Transverse colon (tissue), 4 donors: ENCODE measurements around the gene BTBD1. TPM values are rescaled to one million over a fixed set of nuclear protein-coding genes. Genes with fewer than 3 reads are reported as not detected.

Experiments
- DNase-seq: peaks from one replicate; pipeline ENCODE4 v3.0.0-alpha.2; 2019
- H3K27ac ChIP-seq, 4 donors: fragments of 200-600 bp; sonication (generic); 2 replicates each; pipeline ENCODE4 v1.5.1; 2016 to 2018; ENCODE audit warnings: inconsistent platforms in 4 of 4
- H3K27me3 ChIP-seq: fragments of 200-600 bp; sonication (generic); 2 replicates; pipeline ENCODE4 v1.5.1; 2017; ENCODE audit warnings: inconsistent platforms
- H3K36me3 ChIP-seq, 4 donors: fragments of 200-600 bp; sonication (generic); 2 replicates each; pipeline ENCODE4 v1.5.1; 2017 to 2019; ENCODE audit warnings: inconsistent platforms in 4 of 4
- H3K4me1 ChIP-seq, 4 donors: fragments of 200-600 bp; sonication (generic); 2 replicates each; pipeline ENCODE4 v1.5.1; 2017 to 2020; ENCODE audit warnings: inconsistent platforms in 4 of 4
- H3K4me3 ChIP-seq, 4 donors: fragments of 200-600 bp; sonication (generic); 1 replicate in 1 of 4; 2 replicates in 3 of 4; pipeline versions ENCODE4 v1.5.1 to v1.6.1; 2017 to 2019; ENCODE audit warnings: inconsistent platforms in 4 of 4
- H3K9me3 ChIP-seq, 2 donors: fragments of 200-600 bp; sonication (generic); 2 replicates each; pipeline ENCODE4 v1.5.1; 2017 to 2019; ENCODE audit warnings: inconsistent platforms in 2 of 2
- EP300 ChIP-seq: sonication (generic); formaldehyde crosslinking; IDR thresholded peaks from one replicate; pipeline ENCODE4 v1.6.1; 2017; ENCODE audit warnings: antibody characterized with exemption, low read depth
- POLR2A ChIP-seq: fragments of 450-650 bp; IDR thresholded peaks from one replicate; pipeline ENCODE4 v1.6.1; 2016; ENCODE audit warnings: antibody characterized with exemption, mild to moderate bottlenecking, moderate library complexity
- POLR2AphosphoS5 ChIP-seq, 3 donors: sonication (generic); formaldehyde crosslinking; IDR thresholded peaks; one replicate each; pipeline ENCODE4 v1.6.1; 2016; ENCODE audit warnings: antibody characterized with exemption in 3 of 3
- WGBS, 2 donors: methylation state at CpG; one replicate each; pipeline ENCODE4 v1.1.5; 2018; ENCODE audit warnings: low coverage in 1 of 2; 5-methylcytosine and 5-hydroxymethylcytosine counted together
- in situ Hi-C, 4 donors: fragments of 200-750 bp; cut with MboI; loops; one replicate each; pipeline versions ENCODE4 v1.15.0 to v1.15.1; 2017; ENCODE audit warnings: low sequenced_read_pairs in 3 of 4, low pct_ligation_motif_present in 1 of 4, low pct_unique_long_range_greater_than_20kb in 1 of 4
- intact Hi-C: fragments of 100-400 bp; cut with DNase I; formaldehyde crosslinking; loops from one replicate; pipeline ENCODE4 v1.15.1; 2023; ENCODE audit warnings: low total_unique reads
- total RNA-seq, 4 donors: library from RNA; depleted of rRNA; stranded (reverse); fragments of >200 nt; gene quantifications; one replicate each; pipeline ENCODE4 v1.1.0, GENCODE V29; 2016
- TF ChIP-seq, protein P1 (sequence below), 5 experiments: fragments of 200-600 bp in 3 of 5; fragments of 450-650 bp in 2 of 5; sonication (generic) in 3 of 5; IDR thresholded peaks; 1 replicate in 2 of 5; 2 replicates in 3 of 5; pipeline ENCODE4 v1.5.1; 2016 to 2017; ENCODE audit warnings: antibody characterized with exemption in 5 of 5, inconsistent platforms in 3 of 5, mild to moderate bottlenecking in 2 of 5, moderate library complexity in 1 of 5

The BTBD1 gene
- total RNA-seq, 4 donors from 2014 or later: 65.7 to 96.1 (median 74.1) TPM

DNA sequence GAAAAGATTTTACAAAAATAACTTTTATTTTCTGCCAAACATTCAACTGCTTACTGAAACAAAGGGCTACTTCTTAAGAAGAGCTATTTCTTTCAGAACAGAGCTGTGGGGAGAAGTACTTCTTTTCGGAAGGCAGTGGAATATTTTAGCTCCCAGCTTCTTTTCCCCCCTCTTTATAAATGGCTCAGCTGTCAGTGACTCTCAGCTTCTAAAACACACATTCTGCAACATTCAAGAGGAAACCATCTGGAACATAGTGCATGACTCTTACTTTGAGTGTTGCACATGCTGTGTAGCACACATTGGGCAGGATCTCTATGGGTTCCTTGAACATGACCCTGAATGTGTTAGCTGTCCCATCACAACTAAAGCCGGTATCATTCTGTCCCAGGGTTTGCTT, 48.6 kb downstream of the BTBD1 start:
- 78 to 85% methylated on average over 2 of the region's 2 CpGs for WGBS, 2 donors

DNA sequence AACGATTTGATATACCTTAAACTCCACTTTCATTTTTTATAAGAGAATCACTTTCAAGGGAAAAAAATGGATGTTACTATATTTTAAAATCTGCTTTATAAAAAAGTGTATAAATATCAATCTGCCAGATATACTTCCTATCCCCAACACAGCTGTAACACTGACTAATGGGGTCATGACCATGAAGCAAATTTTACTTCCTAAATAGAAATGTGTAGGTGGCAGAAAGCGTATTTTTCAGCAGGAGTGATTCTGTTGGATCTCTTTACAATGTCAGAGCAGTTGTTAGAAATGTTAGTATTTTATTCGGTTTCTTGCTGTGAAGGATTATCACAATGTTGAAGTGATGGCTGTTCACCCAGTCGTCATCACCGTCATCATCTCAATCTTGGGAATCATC, 50.1 kb downstream of the BTBD1 start:
- Histone ChIP-seq H3K36me3 (peaks cover 0 to 44% (median 17%) of the 10 kb centered on the region in 4 donors), H3K4me1 (peaks cover 4 to 7% (median 5%) of the 10 kb centered on the region in 4 donors), H3K4me3 (no peak overlapping the region), H3K27ac (no peak overlapping the region), H3K27me3 (no peaks in the 10 kb centered on the region), H3K9me3 (no peaks in the 10 kb centered on the region)
- in situ Hi-C loops: loop anchor here (25.0 kb wide), 2 partner anchors 180 to 480 kb away; partner anchors contain the start of gene RPS17 (in 4 of the 4)
- 88 to 89% methylated on average over 5 of the region's 5 CpGs for WGBS, 2 donors
- intact Hi-C loops: no loop called here
- TF ChIP-seq POLR2AphosphoS5 (IDR thresholded peaks at IDR 0.05): no peak
- TF ChIP-seq, protein P1, sequence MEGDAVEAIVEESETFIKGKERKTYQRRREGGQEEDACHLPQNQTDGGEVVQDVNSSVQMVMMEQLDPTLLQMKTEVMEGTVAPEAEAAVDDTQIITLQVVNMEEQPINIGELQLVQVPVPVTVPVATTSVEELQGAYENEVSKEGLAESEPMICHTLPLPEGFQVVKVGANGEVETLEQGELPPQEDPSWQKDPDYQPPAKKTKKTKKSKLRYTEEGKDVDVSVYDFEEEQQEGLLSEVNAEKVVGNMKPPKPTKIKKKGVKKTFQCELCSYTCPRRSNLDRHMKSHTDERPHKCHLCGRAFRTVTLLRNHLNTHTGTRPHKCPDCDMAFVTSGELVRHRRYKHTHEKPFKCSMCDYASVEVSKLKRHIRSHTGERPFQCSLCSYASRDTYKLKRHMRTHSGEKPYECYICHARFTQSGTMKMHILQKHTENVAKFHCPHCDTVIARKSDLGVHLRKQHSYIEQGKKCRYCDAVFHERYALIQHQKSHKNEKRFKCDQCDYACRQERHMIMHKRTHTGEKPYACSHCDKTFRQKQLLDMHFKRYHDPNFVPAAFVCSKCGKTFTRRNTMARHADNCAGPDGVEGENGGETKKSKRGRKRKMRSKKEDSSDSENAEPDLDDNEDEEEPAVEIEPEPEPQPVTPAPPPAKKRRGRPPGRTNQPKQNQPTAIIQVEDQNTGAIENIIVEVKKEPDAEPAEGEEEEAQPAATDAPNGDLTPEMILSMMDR (IDR thresholded peaks at IDR 0.05): no peak
- TF ChIP-seq POLR2A: no peak
- TF ChIP-seq EP300: no peak
- DNase-seq: no peak

More for the DNA sequence above, 48.6 kb downstream of the BTBD1 start:
- no peaks in the 10 kb centered on the region for H3K27me3 ChIP-seq
- H3K27ac ChIP-seq: no peak overlapping the region
- H3K4me3 ChIP-seq: no peak overlapping the region
- TF ChIP-seq POLR2AphosphoS5 (IDR thresholded peaks at IDR 0.05): no peak
- TF ChIP-seq, protein P1 (IDR thresholded peaks at IDR 0.05): no peak
- no peaks in the 10 kb centered on the region for H3K4me1 ChIP-seq
- no peaks in the 10 kb centered on the region for H3K9me3 ChIP-seq
- DNase-seq: no peak
- intact Hi-C loops: no loop called here
- in situ Hi-C loops: loop anchor here (25.0 kb wide), 2 partner anchors 181 to 481 kb away; partner anchors contain the start of gene RPS17 (in 4 of the 4)
- peaks cover 0 to 44% (median 17%) of the 10 kb centered on the region in 4 donors for H3K36me3 ChIP-seq

DNA sequence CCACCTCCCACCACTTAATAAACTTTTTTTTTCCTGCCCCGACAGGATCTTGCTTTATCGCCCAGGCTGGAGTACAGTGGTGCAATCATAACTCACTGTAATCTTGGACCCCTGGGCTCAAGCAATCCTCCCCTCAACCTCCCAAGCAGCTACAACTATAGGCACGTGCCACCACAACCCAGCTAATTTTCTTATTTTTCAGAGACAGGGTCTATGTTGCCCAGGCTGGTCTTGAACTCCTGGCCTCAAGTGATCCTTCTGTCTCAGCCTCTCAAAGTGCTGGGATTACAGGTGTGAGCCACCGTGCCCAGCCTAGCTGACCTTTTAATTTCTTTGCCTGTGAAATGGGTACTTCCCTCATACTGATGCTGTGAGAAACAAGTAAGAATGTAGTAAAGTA, 51.7 kb downstream of the BTBD1 start:
- intact Hi-C loops (no loop called here), in situ Hi-C loops (loop anchor here (25.0 kb wide), 2 partner anchors 178 to 478 kb away; partner anchors contain the start of gene RPS17 (in 4 of the 4))
- H3K36me3 ChIP-seq: peaks cover 0 to 37% (median 16%) of the 10 kb centered on the region in 4 donors
- no peak for DNase-seq
- WGBS, 2 donors: 83 to 88% methylated on average over 4 of the region's 4 CpGs
- peaks cover 10 to 14% (median 11%) of the 10 kb centered on the region in 4 donors for H3K4me1 ChIP-seq
- no peaks in the 10 kb centered on the region for H3K27me3 ChIP-seq
- no peaks in the 10 kb centered on the region for H3K9me3 ChIP-seq
- H3K4me3 ChIP-seq: no peak overlapping the region
- TF ChIP-seq, protein P1 (IDR thresholded peaks at IDR 0.05): no peak
- TF ChIP-seq EP300: no peak
- TF ChIP-seq POLR2A: no peak
- no peak for TF ChIP-seq POLR2AphosphoS5 (IDR thresholded peaks at IDR 0.05)
- H3K27ac ChIP-seq: no peak overlapping the region

DNA sequence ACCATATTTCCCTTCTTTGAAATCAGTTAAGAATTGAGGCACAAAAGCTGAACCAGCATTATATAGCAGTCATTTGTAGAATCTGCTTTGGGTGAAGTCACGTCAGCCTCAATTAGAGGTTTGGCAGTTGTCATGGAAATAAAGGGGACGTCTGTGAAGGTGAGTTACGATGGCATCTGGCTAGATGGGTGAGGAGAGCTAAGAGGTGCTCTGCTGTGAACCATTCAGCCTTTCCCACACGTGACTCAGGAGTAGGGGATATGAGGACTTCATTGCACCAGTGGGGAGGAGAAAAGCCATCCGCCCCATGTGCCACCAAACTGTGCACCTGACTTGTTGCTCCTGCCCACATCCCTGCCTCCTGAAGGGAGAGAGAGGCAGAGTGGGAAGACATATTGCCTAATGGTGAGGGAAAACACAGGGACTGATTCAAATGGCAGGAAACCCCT, 52.8 kb downstream of the BTBD1 start:
- in situ Hi-C loops (loop anchor here (25.0 kb wide), 2 partner anchors 177 to 477 kb away; partner anchors contain the start of gene RPS17 (in 4 of the 4)), intact Hi-C loops (no loop called here)
- no peaks in the 10 kb centered on the region for H3K27me3 ChIP-seq
- H3K4me1 ChIP-seq: peaks cover 12 to 25% (median 14%) of the 10 kb centered on the region in 4 donors
- no peak overlapping the region for H3K27ac ChIP-seq
- H3K9me3 ChIP-seq: no peaks in the 10 kb centered on the region
- H3K4me3 ChIP-seq: no peak overlapping the region
- H3K36me3 ChIP-seq: peaks cover 0 to 30% (median 14%) of the 10 kb centered on the region in 4 donors
- no peak for DNase-seq
- no peak for TF ChIP-seq POLR2A
- TF ChIP-seq POLR2AphosphoS5 (IDR thresholded peaks at IDR 0.05): no peak
- TF ChIP-seq, protein P1 (IDR thresholded peaks at IDR 0.05): no peak
- TF ChIP-seq EP300: no peak
- 50% methylated on average over 5 of the region's 5 CpGs; no CpG with 5 or more reads in 1 of the 2 donors for WGBS, 2 donors
